ENCODE results near the gene HOXC11. TPM values are rescaled to one million over a fixed set of nuclear protein-coding genes. Genes with fewer than 3 reads are reported as not detected.

HOXC11 gene
- total and polyA plus RNA-seq, 2 of the 4 experiments (the other 2 are of a cell fraction) = not detected

- no peak for TF ChIP-seq MAFK (IDR thresholded peaks at IDR 0.05; ENCODE audit: low read depth, low read length)
These were observed 18.9 kb upstream of the HOXC11 start (continued) for GRCh38 chr12:53953831-53954693.

GRCh38 chr12:53954694-53955035, 18.3 kb upstream of the HOXC11 start, which contains the start of gene HOXC12:
TSS of gene HOXC12 (plus strand) at chr12:53954903. CDS start at chr12:53954930, 27 bp downstream.
- TF ChIP-seq USF2 (IDR thresholded peaks at IDR 0.05; ENCODE audit: low read depth, low read length) (no peak), MXI1 (IDR thresholded peaks at IDR 0.05; ENCODE audit: borderline replicate concordance, low read depth, low read length) (no peak), MAZ (IDR thresholded peaks at IDR 0.05; ENCODE audit: borderline replicate concordance, low read depth, low read length) (no peak)
- H4K8ac ChIP-seq (ENCODE audit: low read depth in 2 of 2, low read length in 2 of 2) = no peak within 1 kb of the TSS
- no peak within 1 kb of the TSS for H3K4me3 ChIP-seq (ENCODE audit: insufficient read depth, low read depth, low read length)
- H3K14ac ChIP-seq (replicated peaks; ENCODE audit: low read depth, low read length) = no peak within 1 kb of the TSS
- no peak within 1 kb of the TSS for H2AK9ac ChIP-seq (replicated peaks; ENCODE audit: low read depth, low read length, poor library complexity)
- H3K79me1 ChIP-seq (ENCODE audit: low read depth in 1 of 2, low read length in 2 of 2) = no peaks in the 10 kb centered on the region
- no peak within 1 kb of the TSS for H2BK5ac ChIP-seq (ENCODE audit: low read depth, low read length, poor library complexity, severe bottlenecking)
- no TSS peak for BruUV-seq (replicated peaks)
- H3K27ac ChIP-seq (ENCODE audit: insufficient read depth, low read length) = no peak within 1 kb of the TSS
- H3K23ac ChIP-seq (ENCODE audit: low read depth, low read length) = no peak within 1 kb of the TSS
- H3K4ac ChIP-seq (ENCODE audit: low read depth, low read length) = no peak within 1 kb of the TSS
- POLR2A ChIA-PET (ENCODE audit: unreplicated experiment) = no interaction called here
- H2BK120ac ChIP-seq (ENCODE audit: low read depth, low read length) = no peak within 1 kb of the TSS
- no peak for DNase-seq
- H3K9me3 ChIP-seq (ENCODE audit: control insufficient read depth, insufficient read depth, low read length) = peaks cover 2% of the 10 kb centered on the region
- H2BK20ac ChIP-seq (ENCODE audit: low read depth, low read length) = no peak within 1 kb of the TSS
- H3K36me3 ChIP-seq (ENCODE audit: control insufficient read depth, insufficient read depth, low read length) = no peaks in the 10 kb centered on the region
- H2AK5ac ChIP-seq (ENCODE audit: low read depth, low read length) = no peak within 1 kb of the TSS
- intact Hi-C loops (cut with micrococcal nuclease) (no loop called here), in situ Hi-C loops (cut with MboI; ENCODE audit: low sequenced_read_pairs) (no loop called here), dilution Hi-C loops (cut with HindIII; ENCODE audit: low sequenced_read_pairs, unreplicated experiment) (no loop called here)
- H3K4me2 ChIP-seq (ENCODE audit: low read depth, low read length) = no peak within 1 kb of the TSS
- no peak within 1 kb of the TSS for H3K56ac ChIP-seq (ENCODE audit: extremely low read depth, insufficient read depth, low read length)
- H3K27me3 ChIP-seq (ENCODE audit: control insufficient read depth, insufficient read depth, low read length) = peaks cover 96% of the 10 kb centered on the region
- H2BK15ac ChIP-seq (ENCODE audit: low read depth, low read length) = no peak within 1 kb of the TSS
- H4K91ac ChIP-seq (ENCODE audit: insufficient read depth, low read depth, low read length) = no peak within 1 kb of the TSS
- no peak within 1 kb of the TSS for H4K5ac ChIP-seq (ENCODE audit: low read depth, low read length)
- no peaks in the 10 kb centered on the region for H3K4me1 ChIP-seq (ENCODE audit: control insufficient read depth, insufficient read depth, low read length)
- no peak within 1 kb of the TSS for H2AFZ ChIP-seq (replicated peaks; ENCODE audit: low read length, poor library complexity)
- H4K20me1 ChIP-seq (ENCODE audit: insufficient read depth, low read length) = no peaks in the 10 kb centered on the region
- CTCF ChIA-PET = interaction anchor here (0.9 kb wide), 1 partner anchor 163 kb away, joined by 3 read pairs; no protein-coding TSS in a partner anchor
- ATAC-seq (ENCODE audit: low read depth) = no peak
- H3K18ac ChIP-seq (ENCODE audit: low read depth, low read length) = no peak within 1 kb of the TSS
- WGBS, 2 experiments (ENCODE audit: extremely low coverage in 2 of 2, insufficient read length in 1 of 2) = 0% methylated on average over 1 of the region's 20 CpGs; no CpG with 5 or more reads in 1 of the 2 experiments
- H3K9me1 ChIP-seq (ENCODE audit: insufficient read depth, low read length) = no peaks in the 10 kb centered on the region
- no peak within 1 kb of the TSS for H3K9ac ChIP-seq (ENCODE audit: low read depth, low read length)
